ENCODE data around the gene SYNPO2. TPM values are rescaled to one million over a fixed set of nuclear protein-coding genes. Genes with fewer than 3 reads are reported as not detected.
A peak's percentile ranks its signal among the peaks of the same experiment; 100 is the strongest.
"Not testable (repeated sequence)": the region's sequence is repeated elsewhere in the genome, so short reads cannot be mapped to it uniquely, and the experiment has no call there.

Gene SYNPO2
- total RNA-seq, 2 experiments from 2014 or later: 0.50 to 0.63 TPM

- DNase-seq: no peak
- H3K36me3 Mint-ChIP-seq (ENCODE audit: low read depth): no peaks in the 10 kb centered on the region
- H3K27me3 Mint-ChIP-seq: no peaks in the 10 kb centered on the region
- H3K9me3 Mint-ChIP-seq: no peaks in the 10 kb centered on the region
- H3K27ac Mint-ChIP-seq: no peak overlapping the region
- CTCF ChIA-PET: interaction anchor here (1.0 to 4.1 kb wide), 11 partner anchors 9 to 588 kb away, joined by 3 to 26 read pairs (median 5); partner anchors contain the start of genes PDE5A and USP53
- peaks cover 7% of the 10 kb centered on the region for H3K4me1 Mint-ChIP-seq
- POLR2A ChIA-PET: interaction anchor here (0.8 kb wide), 1 partner anchor 259 kb away, joined by 3 read pairs; no protein-coding TSS in a partner anchor
- H3K4me3 Mint-ChIP-seq: no peak overlapping the region
Measured at GRCh38 chr4:119040694-119041185, 152.1 kb downstream of the SYNPO2 start.

DNA sequence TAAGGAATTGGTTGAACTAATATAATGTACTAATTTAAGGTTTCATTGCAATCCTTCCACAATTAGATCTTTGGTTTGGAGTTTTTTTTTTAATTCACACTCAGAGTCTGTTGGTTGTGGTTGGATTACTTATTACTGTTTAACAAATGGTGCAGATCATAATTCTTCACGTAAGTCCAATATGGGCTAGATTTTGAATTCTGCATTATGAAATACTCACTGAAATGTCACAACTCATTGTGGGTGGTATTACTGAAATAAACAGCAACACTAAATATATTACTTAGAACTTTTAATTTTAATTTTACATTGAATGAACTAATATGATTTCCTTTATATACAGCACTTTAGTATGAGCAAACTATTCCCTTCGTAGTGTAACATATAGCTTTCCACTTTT is 152.7 kb downstream of the SYNPO2 start:
- H3K36me3 Mint-ChIP-seq (ENCODE audit: low read depth): no peaks in the 10 kb centered on the region
- POLR2A ChIA-PET: interaction anchor here (0.8 kb wide), 1 partner anchor 258 kb away, joined by 3 read pairs; no protein-coding TSS in a partner anchor
- no peak overlapping the region for H3K4me3 Mint-ChIP-seq
- no peak for DNase-seq
- H3K4me1 Mint-ChIP-seq: peaks cover 7% of the 10 kb centered on the region
- CTCF ChIA-PET: interaction anchor here (1.0 to 4.1 kb wide), 14 partner anchors 8 to 587 kb away, joined by 3 to 26 read pairs (median 4); partner anchors contain the start of genes PDE5A and USP53
- no peak overlapping the region for H3K27ac Mint-ChIP-seq
- no peaks in the 10 kb centered on the region for H3K9me3 Mint-ChIP-seq
- H3K27me3 Mint-ChIP-seq: no peaks in the 10 kb centered on the region

DNA sequence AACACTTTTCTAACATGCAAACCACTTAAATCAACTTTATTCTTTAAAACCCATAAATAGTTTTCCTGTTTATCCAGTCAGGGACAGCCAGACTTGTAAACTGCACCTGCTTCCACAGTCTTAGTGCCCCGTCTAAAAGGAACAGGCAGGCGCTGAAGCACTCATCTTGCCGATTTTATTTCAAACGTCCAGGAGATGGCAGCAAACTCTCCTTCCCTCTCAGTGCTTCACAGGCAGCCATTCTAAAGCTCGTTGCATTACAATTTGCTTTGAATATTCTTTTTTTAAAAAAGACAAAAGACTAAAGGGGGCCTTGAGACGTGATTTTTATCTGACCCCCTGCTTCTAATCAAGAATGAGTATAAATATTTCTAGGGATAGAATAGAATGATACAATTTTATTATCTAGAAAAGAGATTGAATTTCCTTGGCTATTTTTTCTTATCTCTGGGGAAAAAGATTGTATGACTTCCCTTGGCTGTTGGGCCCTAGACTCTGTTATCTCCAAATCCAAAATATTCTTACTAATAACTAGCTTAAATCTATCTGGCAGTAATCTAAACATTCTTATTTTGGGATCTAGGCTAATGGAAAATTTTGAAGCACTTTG is 153.4 kb downstream of the SYNPO2 start:
- Mint-ChIP-seq H3K27ac (no peak overlapping the region), H3K9me3 (no peaks in the 10 kb centered on the region), H3K36me3 (ENCODE audit: low read depth) (no peaks in the 10 kb centered on the region), H3K4me1 (peaks cover 7% of the 10 kb centered on the region), H3K27me3 (peaks cover 3% of the 10 kb centered on the region), H3K4me3 (no peak overlapping the region)
- peak; percentile 58 for DNase-seq
- ChIA-PET CTCF (interaction anchor here (0.6 to 4.1 kb wide), 19 partner anchors 11 to 452 kb away, joined by 3 to 26 read pairs (median 3); partner anchors contain the start of gene USP53), POLR2A (interaction anchor here (1.2 kb wide), 1 partner anchor 258 kb away, joined by 3 read pairs; a partner anchor contains a TSS)

DNA sequence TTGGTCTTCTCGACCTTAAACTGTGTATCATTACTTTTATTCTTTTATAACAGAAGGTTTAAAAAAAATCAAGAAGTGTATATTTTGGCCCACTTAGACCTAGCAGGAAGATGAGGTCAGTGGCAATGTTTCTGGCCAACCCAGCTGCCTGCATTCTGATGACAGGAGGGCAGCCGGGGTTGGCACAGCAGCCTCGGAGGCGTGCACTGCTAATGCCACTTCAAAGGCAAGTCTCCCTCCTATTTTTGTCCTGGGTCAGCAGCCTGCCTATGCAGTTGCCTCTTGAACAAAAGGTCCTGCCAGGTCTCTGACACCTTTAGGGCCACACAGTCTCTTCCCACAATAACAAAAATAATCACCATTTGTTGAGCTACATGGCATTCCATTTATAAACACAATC is 157.6 kb downstream of the SYNPO2 start:
- peaks cover 9% of the 10 kb centered on the region for H3K27me3 Mint-ChIP-seq
- H3K27ac Mint-ChIP-seq: no peak overlapping the region
- DNase-seq: no peak
- ChIA-PET CTCF (no interaction called here), POLR2A (no interaction called here)
- H3K9me3 Mint-ChIP-seq: no peaks in the 10 kb centered on the region
- H3K4me1 Mint-ChIP-seq: peaks cover 4% of the 10 kb centered on the region
- no peaks in the 10 kb centered on the region for H3K36me3 Mint-ChIP-seq (ENCODE audit: low read depth)
- no peak overlapping the region for H3K4me3 Mint-ChIP-seq

GRCh38 chr4:119047059-119047458 is 158.4 kb downstream of the SYNPO2 start:
- H3K36me3 Mint-ChIP-seq (ENCODE audit: low read depth); POLR2A ChIA-PET; CTCF ChIA-PET; H3K27me3 Mint-ChIP-seq; H3K4me1 Mint-ChIP-seq; H3K9me3 Mint-ChIP-seq; H3K27ac Mint-ChIP-seq; H3K4me3 Mint-ChIP-seq; DNase-seq: not testable (repeated sequence)

DNA sequence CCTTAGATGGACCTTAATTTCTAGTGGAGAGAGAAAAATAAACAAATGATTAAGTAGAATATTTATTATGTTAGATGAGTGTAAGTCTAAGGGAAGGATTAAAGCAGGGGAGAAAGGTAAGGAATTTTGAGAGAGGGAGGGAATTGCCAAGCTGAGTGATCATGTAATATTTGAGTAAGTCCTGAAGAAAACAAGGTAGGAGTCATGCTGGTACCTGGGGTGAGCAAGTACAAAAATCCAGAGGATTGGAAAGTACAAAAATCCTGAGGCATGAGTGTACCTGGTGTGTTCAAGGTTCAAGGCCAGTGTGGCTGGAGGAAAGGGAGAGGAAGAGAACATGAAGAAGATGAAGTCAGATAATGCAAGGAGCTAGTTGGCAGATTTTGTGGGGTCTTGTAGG is 159.8 kb downstream of the SYNPO2 start:
- Mint-ChIP-seq H3K9me3 (no peaks in the 10 kb centered on the region), H3K27ac (no peak overlapping the region), H3K27me3 (peaks cover 9% of the 10 kb centered on the region), H3K36me3 (ENCODE audit: low read depth) (no peaks in the 10 kb centered on the region), H3K4me3 (no peak overlapping the region), H3K4me1 (no peaks in the 10 kb centered on the region)
- DNase-seq: no peak
- POLR2A ChIA-PET: no interaction called here
- CTCF ChIA-PET: no interaction called here

- no peaks in the 10 kb centered on the region for H3K4me1 Mint-ChIP-seq
- H3K27ac Mint-ChIP-seq: no peak overlapping the region
Measured at GRCh38 chr4:119049342-119049741, 160.7 kb downstream of the SYNPO2 start.

GRCh38 chr4:119050527-119051090 is 162.0 kb downstream of the SYNPO2 start:
- Mint-ChIP-seq H3K4me1 (no peaks in the 10 kb centered on the region), H3K4me3 (no peak overlapping the region), H3K27me3 (peaks cover 9% of the 10 kb centered on the region), H3K9me3 (no peaks in the 10 kb centered on the region), H3K36me3 (ENCODE audit: low read depth) (no peaks in the 10 kb centered on the region), H3K27ac (no peak overlapping the region)
- POLR2A ChIA-PET: no interaction called here
- DNase-seq: no peak
- CTCF ChIA-PET: no interaction called here

More at GRCh38 chr4:119049342-119049741, 160.7 kb downstream of the SYNPO2 start:
- Mint-ChIP-seq H3K27me3 (peaks cover 9% of the 10 kb centered on the region), H3K4me3 (no peak overlapping the region), H3K9me3 (no peaks in the 10 kb centered on the region), H3K36me3 (ENCODE audit: low read depth) (no peaks in the 10 kb centered on the region)
- POLR2A ChIA-PET: no interaction called here
- CTCF ChIA-PET: interaction anchor here (0.9 kb wide), 1 partner anchor 8 kb away, joined by 3 read pairs; no protein-coding TSS in a partner anchor
- no peak for DNase-seq

- no peak overlapping the region for H3K4me3 Mint-ChIP-seq
- no peak overlapping the region for H3K27ac Mint-ChIP-seq
- H3K27me3 Mint-ChIP-seq: peaks cover 2% of the 10 kb centered on the region
- no peaks in the 10 kb centered on the region for H3K36me3 Mint-ChIP-seq (ENCODE audit: low read depth)
- POLR2A ChIA-PET: no interaction called here
- no peaks in the 10 kb centered on the region for H3K4me1 Mint-ChIP-seq
- CTCF ChIA-PET: interaction anchor here (1.2 to 1.4 kb wide), 2 partner anchors 9 to 11 kb away, joined by 3 read pairs; no protein-coding TSS in a partner anchor
- H3K9me3 Mint-ChIP-seq: no peaks in the 10 kb centered on the region
- no peak for DNase-seq
Measured at GRCh38 chr4:119053245-119053644, 164.6 kb downstream of the SYNPO2 start.

- CTCF ChIA-PET: interaction anchor here (1.1 to 1.2 kb wide), 2 partner anchors 10 to 12 kb away, joined by 3 to 4 read pairs; no protein-coding TSS in a partner anchor
- POLR2A ChIA-PET: no interaction called here
- no peaks in the 10 kb centered on the region for H3K9me3 Mint-ChIP-seq
- DNase-seq: no peak
- H3K27me3 Mint-ChIP-seq: no peaks in the 10 kb centered on the region
- no peak overlapping the region for H3K4me3 Mint-ChIP-seq
- no peaks in the 10 kb centered on the region for H3K36me3 Mint-ChIP-seq (ENCODE audit: low read depth)
- no peak overlapping the region for H3K27ac Mint-ChIP-seq
- no peaks in the 10 kb centered on the region for H3K4me1 Mint-ChIP-seq
Measured at GRCh38 chr4:119053997-119054396, 165.3 kb downstream of the SYNPO2 start.

- CTCF ChIA-PET: interaction anchor here (1.1 kb wide), 1 partner anchor 15 kb away, joined by 5 read pairs; no protein-coding TSS in a partner anchor
- Mint-ChIP-seq H3K9me3 (no peaks in the 10 kb centered on the region), H3K4me3 (no peak overlapping the region), H3K27ac (no peak overlapping the region), H3K4me1 (no peaks in the 10 kb centered on the region), H3K27me3 (peaks cover 2% of the 10 kb centered on the region), H3K36me3 (ENCODE audit: low read depth) (no peaks in the 10 kb centered on the region)
- DNase-seq: no peak
- POLR2A ChIA-PET: no interaction called here
Measured at GRCh38 chr4:119057417-119057816, 168.8 kb downstream of the SYNPO2 start.

DNA sequence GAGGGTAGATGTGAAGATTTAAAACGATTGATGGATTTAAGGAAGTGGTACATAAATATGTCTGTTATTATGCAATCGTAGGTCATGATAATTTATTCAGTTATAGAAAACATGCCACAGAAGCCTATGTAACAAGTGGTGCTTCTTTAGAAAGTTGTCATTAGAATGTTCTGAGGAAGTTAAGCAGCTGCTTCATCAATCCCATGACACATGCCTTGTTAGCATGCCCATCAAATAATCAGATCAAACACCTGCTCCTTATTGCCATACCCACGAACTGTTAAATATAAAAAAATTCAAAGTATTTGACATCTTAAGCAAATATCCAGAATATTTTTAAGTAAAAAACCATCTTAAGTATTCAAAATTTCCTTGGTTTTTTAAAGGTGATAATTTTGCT is 170.6 kb downstream of the SYNPO2 start:
- Mint-ChIP-seq H3K4me1 (no peaks in the 10 kb centered on the region), H3K36me3 (ENCODE audit: low read depth) (no peaks in the 10 kb centered on the region), H3K9me3 (no peaks in the 10 kb centered on the region), H3K27ac (no peak overlapping the region), H3K4me3 (no peak overlapping the region), H3K27me3 (peaks cover 2% of the 10 kb centered on the region)
- ChIA-PET CTCF (no interaction called here), POLR2A (no interaction called here)
- no peak for DNase-seq

GRCh38 chr4:119067125-119067524 is 178.5 kb downstream of the SYNPO2 start:
- H3K36me3 Mint-ChIP-seq (ENCODE audit: low read depth); H3K27ac Mint-ChIP-seq; CTCF ChIA-PET; POLR2A ChIA-PET; H3K27me3 Mint-ChIP-seq; DNase-seq; H3K9me3 Mint-ChIP-seq; H3K4me3 Mint-ChIP-seq; H3K4me1 Mint-ChIP-seq: not testable (repeated sequence)

All from activated CD4-positive, alpha-beta memory T cell treated with anti-CD3 and anti-CD28 coated beads, Interleukin-2, amount 10 ng/mL, durations not matched to agents 7 days and 5 days (primary cell).